ENCODE results near the gene CXCR2.

DNA sequence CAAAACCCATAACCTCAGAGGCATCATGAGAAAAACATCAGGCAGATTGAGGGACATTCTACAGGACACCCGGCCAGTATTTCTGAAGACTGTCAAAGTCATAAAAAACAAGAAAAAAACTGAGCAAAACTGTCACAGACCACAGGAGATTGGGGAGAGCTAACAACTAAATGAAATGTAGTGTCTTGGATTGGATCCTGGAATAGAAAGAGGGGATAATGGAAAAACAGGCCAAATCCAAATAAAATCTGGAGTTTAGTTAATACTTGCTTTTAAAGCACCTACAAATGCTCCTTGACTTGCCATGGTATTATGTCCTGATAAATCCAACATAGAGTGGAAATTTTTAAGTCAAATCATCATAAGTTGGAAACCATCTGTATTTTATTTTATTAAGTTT is 58.5 kb downstream of the CXCR2 start:
- TF ChIP-seq, protein P1, sequence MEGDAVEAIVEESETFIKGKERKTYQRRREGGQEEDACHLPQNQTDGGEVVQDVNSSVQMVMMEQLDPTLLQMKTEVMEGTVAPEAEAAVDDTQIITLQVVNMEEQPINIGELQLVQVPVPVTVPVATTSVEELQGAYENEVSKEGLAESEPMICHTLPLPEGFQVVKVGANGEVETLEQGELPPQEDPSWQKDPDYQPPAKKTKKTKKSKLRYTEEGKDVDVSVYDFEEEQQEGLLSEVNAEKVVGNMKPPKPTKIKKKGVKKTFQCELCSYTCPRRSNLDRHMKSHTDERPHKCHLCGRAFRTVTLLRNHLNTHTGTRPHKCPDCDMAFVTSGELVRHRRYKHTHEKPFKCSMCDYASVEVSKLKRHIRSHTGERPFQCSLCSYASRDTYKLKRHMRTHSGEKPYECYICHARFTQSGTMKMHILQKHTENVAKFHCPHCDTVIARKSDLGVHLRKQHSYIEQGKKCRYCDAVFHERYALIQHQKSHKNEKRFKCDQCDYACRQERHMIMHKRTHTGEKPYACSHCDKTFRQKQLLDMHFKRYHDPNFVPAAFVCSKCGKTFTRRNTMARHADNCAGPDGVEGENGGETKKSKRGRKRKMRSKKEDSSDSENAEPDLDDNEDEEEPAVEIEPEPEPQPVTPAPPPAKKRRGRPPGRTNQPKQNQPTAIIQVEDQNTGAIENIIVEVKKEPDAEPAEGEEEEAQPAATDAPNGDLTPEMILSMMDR (IDR thresholded peaks at IDR 0.05): no peak
- no peak for TF ChIP-seq POLR2A (IDR thresholded peaks at IDR 0.05)

Measured in breast epithelium (tissue), 3 donors.